Measurements from ENCODE around the gene TBC1D8B.
"Not testable (repeated sequence)": the region's sequence is repeated elsewhere in the genome, so short reads cannot be mapped to it uniquely, and the experiment has no call there.

The TBC1D8B gene

DNA sequence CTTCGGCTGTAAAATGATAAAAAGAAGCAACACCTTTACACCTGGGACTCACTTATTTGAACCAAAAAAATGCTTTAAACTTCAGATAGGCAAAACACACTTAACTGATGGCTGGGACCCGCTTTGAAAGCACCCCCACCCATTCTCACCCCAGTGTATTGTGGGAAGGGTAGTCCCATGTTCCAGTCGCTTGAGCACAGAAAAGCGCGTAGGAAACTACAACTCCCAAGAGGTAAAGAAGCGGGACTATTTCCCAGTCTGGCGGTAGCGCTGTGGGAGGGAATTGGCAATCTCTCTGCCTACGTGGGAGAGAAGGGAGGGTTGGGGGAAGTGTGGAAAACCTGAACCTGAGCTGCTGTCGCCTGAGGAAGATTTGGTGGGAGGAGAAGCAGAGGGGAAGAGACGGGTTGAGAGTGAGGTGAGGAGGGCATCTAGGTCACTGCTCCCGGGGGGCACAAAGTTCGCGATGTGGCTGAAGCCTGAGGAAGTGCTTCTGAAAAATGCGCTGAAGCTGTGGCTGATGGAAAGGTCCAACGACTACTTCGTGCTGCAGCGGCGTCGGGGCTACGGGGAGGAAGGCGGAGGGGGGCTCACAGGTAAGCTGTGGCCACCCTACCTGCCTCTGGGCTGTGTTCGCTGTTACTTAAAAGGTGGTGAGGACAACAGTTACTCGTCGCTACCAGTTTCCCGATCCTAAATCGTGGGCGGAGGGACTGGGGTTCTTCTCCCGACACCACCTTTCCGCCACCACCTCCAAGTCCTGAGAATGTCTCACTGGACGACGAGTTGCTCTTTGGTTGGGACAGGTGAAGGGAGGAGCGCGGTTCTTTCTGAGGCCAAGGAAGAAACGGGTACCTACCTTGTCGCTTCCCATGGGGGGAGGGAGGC is at the start of gene TBC1D8B:
Gene TBC1D8B, plus strand, starts transcription at position 286 of the 888 bp plus-strand sequence. Its CDS starts 181 bp downstream, at position 467.
- no peak for TF ChIP-seq CTCF (conservative IDR thresholded peaks at IDR 0.05; ENCODE audit: low read length)
- H3K4me3 ChIP-seq (ENCODE audit: low read length) = peak within 1 kb of the TSS; percentile 90
- peak; percentile 89 for DNase-seq (ENCODE audit: low read depth)

- not testable (repeated sequence) for DNase-seq (ENCODE audit: low read depth); H3K4me3 ChIP-seq (ENCODE audit: low read length)
Observed at GRCh38 chrX:106769288-106769687, 33.2 kb upstream of the TBC1D8B start.

DNA sequence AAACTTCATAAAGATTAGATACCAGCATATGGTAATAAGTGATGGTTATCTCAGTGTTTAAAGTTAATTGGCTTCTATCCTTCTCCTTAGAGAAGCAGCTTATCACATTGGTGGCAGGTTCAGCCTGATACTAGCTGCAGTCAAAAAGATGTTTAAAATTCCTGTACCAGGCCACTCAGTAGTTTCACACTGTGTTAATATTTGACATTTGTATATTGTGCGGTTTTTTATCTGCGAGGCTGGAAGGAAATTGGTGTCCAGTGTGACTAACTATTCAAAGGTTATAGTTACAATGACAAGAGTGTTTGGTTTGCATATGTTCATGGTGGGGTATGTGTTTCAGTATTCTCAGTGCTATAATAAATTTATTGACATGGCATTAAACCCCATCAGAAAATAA is 27.5 kb upstream of the TBC1D8B start:
- H3K4me3 ChIP-seq (ENCODE audit: low read length) = no peak overlapping the region
- TF ChIP-seq CTCF (conservative IDR thresholded peaks at IDR 0.05; ENCODE audit: low read length) = no peak
- no peak for DNase-seq (ENCODE audit: low read depth)

GRCh38 chrX:106780264-106780663 is 22.2 kb upstream of the TBC1D8B start:
- DNase-seq (ENCODE audit: low read depth) = no peak
- no peak overlapping the region for H3K4me3 ChIP-seq (ENCODE audit: low read length)
- TF ChIP-seq CTCF (conservative IDR thresholded peaks at IDR 0.05; ENCODE audit: low read length) = no peak

GRCh38 chrX:106780664-106781377 is 21.7 kb upstream of the TBC1D8B start:
- no peak for DNase-seq (ENCODE audit: low read depth)
- TF ChIP-seq CTCF (conservative IDR thresholded peaks at IDR 0.05; ENCODE audit: low read length) = no peak
- H3K4me3 ChIP-seq (ENCODE audit: low read length) = no peak overlapping the region

DNA sequence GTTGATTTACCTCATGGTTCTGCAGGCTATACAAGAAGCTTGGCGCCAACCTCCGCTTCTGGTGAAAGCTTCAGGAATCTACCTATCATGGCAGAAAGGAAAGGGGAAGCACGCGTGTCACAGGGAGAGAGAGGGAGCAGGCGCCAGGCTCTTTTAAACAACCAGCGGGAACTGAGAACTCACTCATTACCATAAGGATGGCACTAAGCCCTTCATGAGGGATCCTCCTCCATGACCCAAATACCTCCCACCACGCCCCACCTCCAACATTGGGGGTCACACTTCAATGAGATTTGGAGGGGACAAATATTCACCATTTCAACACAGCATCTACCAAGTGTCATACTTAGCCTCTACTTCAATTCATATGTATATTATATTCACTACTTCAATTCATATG is 18.8 kb upstream of the TBC1D8B start:
- DNase-seq (ENCODE audit: low read depth) = no peak
- no peak for TF ChIP-seq CTCF (conservative IDR thresholded peaks at IDR 0.05; ENCODE audit: low read length)
- no peak overlapping the region for H3K4me3 ChIP-seq (ENCODE audit: low read length)

- no peak overlapping the region for H3K4me3 ChIP-seq (ENCODE audit: low read length)
- peak; percentile 21 for DNase-seq (ENCODE audit: low read depth)
- peak; percentile 45 for TF ChIP-seq CTCF (conservative IDR thresholded peaks at IDR 0.05; ENCODE audit: low read length)
Observed at GRCh38 chrX:106791495-106791894, 11.0 kb upstream of the TBC1D8B start.
